Lower leg skin (tissue), 3 donors: ENCODE results near the gene MPIG6B.

ENCODE experiments used
- POLR2A ChIP-seq, 2 donors: fragments of 450-650 bp; IDR thresholded peaks; one replicate each; pipeline ENCODE4 v1.6.1; 2016 to 2017; ENCODE audit warnings: antibody characterized with exemption in 2 of 2, mild to moderate bottlenecking in 1 of 2, moderate library complexity in 1 of 2
- TF ChIP-seq, protein P1 (sequence below), 3 donors: fragments of 450-650 bp; IDR thresholded peaks; one replicate each; pipeline ENCODE4 v1.5.1; 2016; ENCODE audit warnings: antibody characterized with exemption in 3 of 3, mild to moderate bottlenecking in 3 of 3, moderate library complexity in 2 of 3

DNA sequence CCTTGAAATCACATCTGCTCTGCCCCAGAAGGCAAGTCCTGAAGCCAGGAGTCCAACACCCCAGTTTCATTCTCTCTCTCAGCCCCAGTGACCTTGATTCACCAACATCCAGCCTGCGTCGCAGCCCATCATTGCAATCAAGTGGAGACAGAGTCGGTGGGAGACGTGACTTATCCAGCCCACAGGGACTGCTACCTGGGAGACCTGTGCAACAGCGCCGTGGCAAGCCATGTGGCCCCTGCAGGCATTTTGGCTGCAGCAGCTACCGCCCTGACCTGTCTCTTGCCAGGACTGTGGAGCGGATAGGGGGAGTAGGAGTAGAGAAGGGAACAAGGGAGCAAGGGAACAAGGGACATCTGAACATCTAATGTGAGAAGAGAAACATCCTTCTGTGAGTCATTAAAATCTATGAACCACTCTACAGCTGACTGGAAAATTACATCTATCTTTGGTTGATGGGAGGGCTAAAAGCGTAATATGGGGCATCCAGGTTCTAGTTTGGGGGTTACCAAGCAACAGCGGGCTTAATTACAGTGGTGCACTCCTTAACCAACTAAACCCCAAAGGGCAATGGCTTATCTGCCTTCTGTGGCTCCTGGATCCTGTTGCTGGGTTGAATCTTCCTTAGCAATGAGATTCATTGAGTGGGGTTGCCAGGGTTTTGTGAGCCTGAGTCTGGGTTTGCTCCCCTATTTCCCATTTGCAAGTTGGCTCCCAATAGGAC is 5.5 kb upstream of the MPIG6B start:
- TF ChIP-seq, protein P1, sequence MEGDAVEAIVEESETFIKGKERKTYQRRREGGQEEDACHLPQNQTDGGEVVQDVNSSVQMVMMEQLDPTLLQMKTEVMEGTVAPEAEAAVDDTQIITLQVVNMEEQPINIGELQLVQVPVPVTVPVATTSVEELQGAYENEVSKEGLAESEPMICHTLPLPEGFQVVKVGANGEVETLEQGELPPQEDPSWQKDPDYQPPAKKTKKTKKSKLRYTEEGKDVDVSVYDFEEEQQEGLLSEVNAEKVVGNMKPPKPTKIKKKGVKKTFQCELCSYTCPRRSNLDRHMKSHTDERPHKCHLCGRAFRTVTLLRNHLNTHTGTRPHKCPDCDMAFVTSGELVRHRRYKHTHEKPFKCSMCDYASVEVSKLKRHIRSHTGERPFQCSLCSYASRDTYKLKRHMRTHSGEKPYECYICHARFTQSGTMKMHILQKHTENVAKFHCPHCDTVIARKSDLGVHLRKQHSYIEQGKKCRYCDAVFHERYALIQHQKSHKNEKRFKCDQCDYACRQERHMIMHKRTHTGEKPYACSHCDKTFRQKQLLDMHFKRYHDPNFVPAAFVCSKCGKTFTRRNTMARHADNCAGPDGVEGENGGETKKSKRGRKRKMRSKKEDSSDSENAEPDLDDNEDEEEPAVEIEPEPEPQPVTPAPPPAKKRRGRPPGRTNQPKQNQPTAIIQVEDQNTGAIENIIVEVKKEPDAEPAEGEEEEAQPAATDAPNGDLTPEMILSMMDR (IDR thresholded peaks at IDR 0.05): no peak
- TF ChIP-seq POLR2A (IDR thresholded peaks at IDR 0.05): no peak
